GM12878 (cell line): ENCODE data around the gene NSFL1C. TPM values are rescaled to one million over a fixed set of nuclear protein-coding genes. Genes with fewer than 3 reads are reported as not detected.

Source experiments
- ATAC-seq: fragments of 200-7000 bp; cut with Tn5 transposase; 3 replicates; pipeline ENCODE4 v1.9.1; 2020; ENCODE audit warnings: mild to moderate bottlenecking, moderate library complexity
- BruUV-seq: library from RNA; stranded (reverse); fragments of 400-500 nt; replicated peaks from 2 replicates; lab custom pipeline; 2021; lab: Mats Ljungman, UMichigan
- CTCF ChIA-PET: fragments of 300-600 bp; sonication (Branson Sonifier 250); formaldehyde crosslinking; extraction: SDS; loops from one replicate; lab custom pipeline; 2021; ENCODE audit warnings: inconsistent platforms; lab: Yijun Ruan, JAX
- POLR2A ChIA-PET: fragments of 350-600 bp; formaldehyde crosslinking; extraction: SDS; loops from one replicate; lab custom pipeline; 2021; ENCODE audit warnings: inconsistent platforms; lab: Charles Lee
- RAD21 ChIA-PET: fragments of 300-600 bp; sonication (Branson Sonifier 250); formaldehyde crosslinking; loops from one replicate; lab custom pipeline; 2023; ENCODE audit warnings: antibody characterized with exemption; ENCODE audit not compliant: unreplicated experiment; lab: Charles Lee
- SMC1A ChIA-PET: fragments of 300-600 bp; sonication (Branson Sonifier 250); formaldehyde crosslinking; loops from one replicate; lab custom pipeline; 2023; ENCODE audit not compliant: unreplicated experiment, uncharacterized antibody; lab: Charles Lee
- DNase-seq: peaks from one replicate; pipeline ENCODE4 v3.0.0-alpha.2; 2011; ENCODE audit warnings: low read depth, low spot score
- FAIRE-seq: peaks from 3 replicates; lab custom pipeline; 2011; peaks lifted over from hg19 to GRCh38; lab: Jason Lieb, UNC
- H2AFZ ChIP-seq: 2 replicates; pipeline ENCODE4 v1.6.0; 2011; ENCODE audit warnings: low read depth, low read length, control low read depth; ENCODE audit not compliant: control insufficient read depth
- H3K27ac ChIP-seq: 2 replicates; pipeline ENCODE4 v1.5.1; 2011; ENCODE audit warnings: control low read depth; ENCODE audit not compliant: control insufficient read depth, insufficient read depth
- H3K27me3 ChIP-seq, 2 experiments: replicated peaks in 1 of 2; 2 replicates each; pipeline versions ENCODE4 v1.6.0 to v1.6.1; 2011; ENCODE audit warnings: low read length in 1 of 2; ENCODE audit not compliant: control insufficient read depth in 2 of 2, insufficient read depth in 2 of 2
- H3K36me3 ChIP-seq, 2 experiments: 2 replicates each; pipeline ENCODE4 v1.5.1; 2011; ENCODE audit warnings: low read length in 1 of 2; ENCODE audit not compliant: control insufficient read depth in 2 of 2, insufficient read depth in 2 of 2
- H3K4me1 ChIP-seq: 2 replicates; pipeline ENCODE4 v1.6.1; 2011; ENCODE audit warnings: mild to moderate bottlenecking, low read length, moderate library complexity, mixed read lengths; ENCODE audit not compliant: control insufficient read depth, insufficient read depth
- H3K4me2 ChIP-seq: 2 replicates; pipeline ENCODE4 v1.6.0; 2011; ENCODE audit warnings: control low read depth; ENCODE audit not compliant: control insufficient read depth, insufficient read depth
- H3K4me3 ChIP-seq: fragments of 200-600 bp; sonication (generic); 2 replicates; pipeline ENCODE4 v1.5.1; 2016
- H3K79me2 ChIP-seq: 2 replicates; pipeline ENCODE4 v1.6.0; 2011; ENCODE audit warnings: low read length; ENCODE audit not compliant: control insufficient read depth, insufficient read depth
- H3K9ac ChIP-seq: 2 replicates; pipeline ENCODE4 v1.8.0; 2011; ENCODE audit warnings: low read length, control low read depth, mixed read lengths; ENCODE audit not compliant: control insufficient read depth, insufficient read depth
- H3K9me3 ChIP-seq: replicated peaks from 3 replicates; pipeline ENCODE4 v1.5.1; 2011; ENCODE audit warnings: mild to moderate bottlenecking, low read length; ENCODE audit not compliant: control insufficient read depth, insufficient read depth
- H4K20me1 ChIP-seq: 2 replicates; pipeline ENCODE4 v1.6.0; 2011; ENCODE audit not compliant: control insufficient read depth, insufficient read depth
- EZH2 ChIP-seq: IDR thresholded peaks from 2 replicates; pipeline ENCODE4 v1.6.1; 2012; ENCODE audit warnings: low read depth, mild to moderate bottlenecking, control low read depth, inconsistent platforms, low read length, borderline replicate concordance; ENCODE audit not compliant: control insufficient read depth
- HDGF ChIP-seq: fragments of 450-650 bp; IDR thresholded peaks from 2 replicates; pipeline ENCODE4 v1.6.1; 2016; ENCODE audit warnings: antibody characterized with exemption
- JUND ChIP-seq: IDR thresholded peaks from 2 replicates; pipeline ENCODE4 v1.6.1; 2012; ENCODE audit warnings: low read depth, mild to moderate bottlenecking, low read length, improper control_type of control experiment, moderate library complexity
- KDM1A ChIP-seq: fragments of 200-600 bp; sonication (generic); IDR thresholded peaks from 2 replicates; pipeline ENCODE4 v1.6.1; 2016; ENCODE audit warnings: borderline replicate concordance
- KLF5 ChIP-seq: fragments of 450-650 bp; IDR thresholded peaks from 2 replicates; pipeline ENCODE4 v1.6.1; 2014; ENCODE audit warnings: mild to moderate bottlenecking; ENCODE audit not compliant: partially characterized antibody
- NFIC ChIP-seq: IDR thresholded peaks from 2 replicates; pipeline ENCODE4 v1.6.1; 2012; ENCODE audit warnings: low read depth, mild to moderate bottlenecking, inconsistent platforms, low read length, moderate library complexity
- SIX5 ChIP-seq: IDR thresholded peaks from 2 replicates; pipeline ENCODE4 v1.6.1; 2011; ENCODE audit warnings: mild to moderate bottlenecking, low read depth, low read length, moderate library complexity; ENCODE audit not compliant: severe bottlenecking
- STAT3 ChIP-seq: IDR thresholded peaks from 2 replicates; pipeline ENCODE4 v1.6.1; 2011; ENCODE audit warnings: low read depth, low read length, improper control_type of control experiment
- TARDBP ChIP-seq: IDR thresholded peaks from 2 replicates; pipeline ENCODE4 v1.6.1; 2016; ENCODE audit warnings: borderline replicate concordance
- WRNIP1 ChIP-seq: IDR thresholded peaks from 2 replicates; pipeline ENCODE4 v1.6.1; 2011; ENCODE audit warnings: low read depth, low read length, improper control_type of control experiment, borderline replicate concordance
- YY1 ChIP-seq: IDR thresholded peaks from 2 replicates; pipeline ENCODE4 v1.6.1; 2011; ENCODE audit warnings: low read depth, mild to moderate bottlenecking, low read length
- ZNF384 ChIP-seq: IDR thresholded peaks from 2 replicates; pipeline ENCODE4 v1.6.1; 2012; ENCODE audit warnings: low read depth, mild to moderate bottlenecking, low read length, improper control_type of control experiment, borderline replicate concordance
- WGBS: methylation state at CpG from one replicate; pipeline ENCODE4 v1.1.6; 2016; ENCODE audit warnings: low lambda C conversion rate; ENCODE audit not compliant: insufficient replicate concordance, insufficient coverage; ENCODE audit errors: missing lambda C conversion rate; 5-methylcytosine and 5-hydroxymethylcytosine counted together
- in situ Hi-C: fragments of 300-500 bp; cut with MboI; formaldehyde crosslinking; loops from 9 replicates; pipeline ENCODE4 v1.14.3; 2018; ENCODE audit warnings: mixed read lengths
- intact Hi-C: fragments of 100-400 bp; cut with micrococcal nuclease; formaldehyde crosslinking; loops from one replicate; pipeline ENCODE4 v1.14.2; 2022; ENCODE audit not compliant: unreplicated experiment
- polyA plus RNA-seq, 11 experiments: library from polyadenylated mRNA; depleted of rRNA in 4 of 11; unstranded in 6 of 11; stranded (reverse) in 5 of 11; fragments of >200 nt; fragmentation: Nextera tagmentation in 4 of 11; fragmentation: Illumina TruSeq in 1 of 11; extraction: Ambion mirVana in 4 of 11; extraction: Trizol in 1 of 11; gene quantifications; 1 replicate in 1 of 11; 2 replicates in 10 of 11; pipeline versions ENCODE4 v1.2.1 to v1.2.3, GENCODE V29; 2011 to 2016; ENCODE audit warnings: inconsistent platforms in 2 of 11, missing spikeins in 2 of 11, low read depth in 1 of 11
- total RNA-seq, 4 experiments: library from RNA; depleted of rRNA in 3 of 4; stranded (reverse); fragments of >200 nt in 3 of 4; fragmentation: Illumina TruSeq in 1 of 4; extraction: Trizol in 1 of 4; gene quantifications; 2 replicates each; pipeline versions ENCODE4 v1.2.1 to v1.2.3, GENCODE V29; 2013 to 2021
- TF ChIP-seq, protein P1 (sequence below): fragments of 450-650 bp; IDR thresholded peaks from 2 replicates; pipeline ENCODE4 v1.6.1; 2018; ENCODE audit warnings: borderline replicate concordance, mild to moderate bottlenecking; ENCODE audit not compliant: partially characterized antibody
- TF ChIP-seq, protein P2 (sequence below): fragments of 450-650 bp; IDR thresholded peaks from 2 replicates; pipeline ENCODE4 v1.6.1; 2017; ENCODE audit warnings: mild to moderate bottlenecking, moderate library complexity

Gene NSFL1C
- total and polyA plus RNA-seq, 10 of the 15 experiments (the other 5 are each of a cell fraction or from before 2014, with no cell fraction given): 21.5 to 100 (median 38.1) TPM

DNA sequence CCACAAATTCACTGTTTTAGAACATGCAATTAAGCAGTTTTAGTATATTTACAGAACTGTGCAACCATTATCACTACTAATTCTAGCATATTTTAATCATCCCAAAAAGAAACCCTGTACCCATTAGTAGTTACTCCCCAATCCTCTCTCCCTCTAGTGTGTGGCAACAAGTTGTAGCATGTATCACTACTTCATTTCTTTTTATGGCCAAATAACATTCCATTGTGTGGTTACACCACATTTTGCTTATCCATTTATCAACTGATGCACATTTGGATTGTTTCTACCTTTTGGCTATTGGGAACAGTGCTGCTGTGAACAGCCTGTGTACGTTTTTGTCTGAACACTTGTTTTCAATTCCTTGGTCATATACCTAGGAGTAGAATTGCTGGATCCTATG lies 42.3 kb downstream of the NSFL1C start:
- ChIA-PET SMC1A (interaction anchor here (0.7 to 1.3 kb wide), 5 partner anchors 11 to 78 kb away, joined by 3 to 13 read pairs (median 4); no protein-coding TSS in a partner anchor), POLR2A (no interaction called here)
- Histone ChIP-seq H3K27me3 (peaks cover 0 to 2% of the 10 kb centered on the region in 2 experiments; a peak in 2 of 4 replicates), H3K4me3 (no peak overlapping the region), H3K79me2 (no peaks in the 10 kb centered on the region), H3K27ac (no peak overlapping the region)
- intact Hi-C loops: no loop called here
- DNase-seq (no peak), FAIRE-seq (no peak)
- BruUV-seq: no TSS peak
- WGBS: 0% methylated on average over 1 of the region's 1 CpG
- TF ChIP-seq, protein P1, sequence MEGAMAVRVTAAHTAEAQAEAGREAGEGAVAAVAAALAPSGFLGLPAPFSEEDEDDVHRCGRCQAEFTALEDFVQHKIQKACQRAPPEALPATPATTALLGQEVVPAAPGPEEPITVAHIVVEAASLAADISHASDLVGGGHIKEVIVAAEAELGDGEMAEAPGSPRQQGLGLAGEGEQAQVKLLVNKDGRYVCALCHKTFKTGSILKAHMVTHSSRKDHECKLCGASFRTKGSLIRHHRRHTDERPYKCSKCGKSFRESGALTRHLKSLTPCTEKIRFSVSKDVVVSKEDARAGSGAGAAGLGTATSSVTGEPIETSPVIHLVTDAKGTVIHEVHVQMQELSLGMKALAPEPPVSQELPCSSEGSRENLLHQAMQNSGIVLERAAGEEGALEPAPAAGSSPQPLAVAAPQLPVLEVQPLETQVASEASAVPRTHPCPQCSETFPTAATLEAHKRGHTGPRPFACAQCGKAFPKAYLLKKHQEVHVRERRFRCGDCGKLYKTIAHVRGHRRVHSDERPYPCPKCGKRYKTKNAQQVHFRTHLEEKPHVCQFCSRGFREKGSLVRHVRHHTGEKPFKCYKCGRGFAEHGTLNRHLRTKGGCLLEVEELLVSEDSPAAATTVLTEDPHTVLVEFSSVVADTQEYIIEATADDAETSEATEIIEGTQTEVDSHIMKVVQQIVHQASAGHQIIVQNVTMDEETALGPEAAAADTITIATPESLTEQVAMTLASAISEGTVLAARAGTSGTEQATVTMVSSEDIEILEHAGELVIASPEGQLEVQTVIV: no peak
- TF ChIP-seq KLF5 (no peak), SIX5 (no peak), NFIC (no peak), JUND (no peak), EZH2 (no peak), ZNF384 (no peak), YY1 (no peak), TARDBP (no peak), STAT3 (no peak), KDM1A (no peak), HDGF (no peak), WRNIP1 (no peak)
- TF ChIP-seq, protein P2, sequence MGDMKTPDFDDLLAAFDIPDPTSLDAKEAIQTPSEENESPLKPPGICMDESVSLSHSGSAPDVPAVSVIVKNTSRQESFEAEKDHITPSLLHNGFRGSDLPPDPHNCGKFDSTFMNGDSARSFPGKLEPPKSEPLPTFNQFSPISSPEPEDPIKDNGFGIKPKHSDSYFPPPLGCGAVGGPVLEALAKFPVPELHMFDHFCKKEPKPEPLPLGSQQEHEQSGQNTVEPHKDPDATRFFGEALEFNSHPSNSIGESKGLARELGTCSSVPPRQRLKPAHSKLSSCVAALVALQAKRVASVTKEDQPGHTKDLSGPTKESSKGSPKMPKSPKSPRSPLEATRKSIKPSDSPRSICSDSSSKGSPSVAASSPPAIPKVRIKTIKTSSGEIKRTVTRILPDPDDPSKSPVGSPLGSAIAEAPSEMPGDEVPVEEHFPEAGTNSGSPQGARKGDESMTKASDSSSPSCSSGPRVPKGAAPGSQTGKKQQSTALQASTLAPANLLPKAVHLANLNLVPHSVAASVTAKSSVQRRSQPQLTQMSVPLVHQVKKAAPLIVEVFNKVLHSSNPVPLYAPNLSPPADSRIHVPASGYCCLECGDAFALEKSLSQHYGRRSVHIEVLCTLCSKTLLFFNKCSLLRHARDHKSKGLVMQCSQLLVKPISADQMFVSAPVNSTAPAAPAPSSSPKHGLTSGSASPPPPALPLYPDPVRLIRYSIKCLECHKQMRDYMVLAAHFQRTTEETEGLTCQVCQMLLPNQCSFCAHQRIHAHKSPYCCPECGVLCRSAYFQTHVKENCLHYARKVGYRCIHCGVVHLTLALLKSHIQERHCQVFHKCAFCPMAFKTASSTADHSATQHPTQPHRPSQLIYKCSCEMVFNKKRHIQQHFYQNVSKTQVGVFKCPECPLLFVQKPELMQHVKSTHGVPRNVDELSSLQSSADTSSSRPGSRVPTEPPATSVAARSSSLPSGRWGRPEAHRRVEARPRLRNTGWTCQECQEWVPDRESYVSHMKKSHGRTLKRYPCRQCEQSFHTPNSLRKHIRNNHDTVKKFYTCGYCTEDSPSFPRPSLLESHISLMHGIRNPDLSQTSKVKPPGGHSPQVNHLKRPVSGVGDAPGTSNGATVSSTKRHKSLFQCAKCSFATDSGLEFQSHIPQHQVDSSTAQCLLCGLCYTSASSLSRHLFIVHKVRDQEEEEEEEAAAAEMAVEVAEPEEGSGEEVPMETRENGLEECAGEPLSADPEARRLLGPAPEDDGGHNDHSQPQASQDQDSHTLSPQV: no peak
- TF ChIP-seq, all 136 proteins: peak for 0
- H3K9me3 ChIP-seq: no peaks in the 10 kb centered on the region; the same call in 2 of the 3 replicates
- CTCF ChIA-PET: interaction anchor here (0.9 to 2.0 kb wide), 7 partner anchors 9 to 80 kb away, joined by 3 to 25 read pairs (median 5); partner anchors contain the start of gene NSFL1C
- no peak overlapping the region for H3K4me2 ChIP-seq
- H4K20me1 ChIP-seq: no peaks in the 10 kb centered on the region
- RAD21 ChIA-PET: interaction anchor here (1.5 to 2.8 kb wide), 2 partner anchors 12 to 14 kb away, joined by 6 to 15 read pairs; no protein-coding TSS in a partner anchor
- ATAC-seq: no peak
- H3K9ac ChIP-seq: no peak overlapping the region
- in situ Hi-C loops: no loop called here
- no peak overlapping the region for H2AFZ ChIP-seq
- H3K36me3 ChIP-seq: no peaks in the 10 kb centered on the region
- no peaks in the 10 kb centered on the region for H3K4me1 ChIP-seq
